Colonic mucosa (tissue), 4 donors: ENCODE measurements around the gene IQSEC1. TPM values are rescaled to one million over a fixed set of nuclear protein-coding genes. Genes with fewer than 3 reads are reported as not detected.

Experiments used
- DNase-seq: peaks from one replicate; pipeline ENCODE4 v3.0.0-alpha.2; 2020
- H3K27ac ChIP-seq: fragments of 200-600 bp; one replicate; pipeline ENCODE4 v1.8.0; 2021
- H3K27me3 ChIP-seq: fragments of 200-600 bp; one replicate; pipeline ENCODE4 v1.8.0; 2021
- H3K36me3 ChIP-seq: fragments of 200-600 bp; one replicate; pipeline ENCODE4 v1.8.0; 2021
- H3K4me1 ChIP-seq: fragments of 200-600 bp; one replicate; pipeline ENCODE4 v1.8.0; 2021; ENCODE audit warnings: mild to moderate bottlenecking
- H3K4me3 ChIP-seq: fragments of 200-600 bp; one replicate; pipeline ENCODE4 v1.8.0; 2021
- H3K9ac ChIP-seq, 2 donors: one replicate each; pipeline ENCODE4 v1.7.0; 2013; ENCODE audit warnings: control low read depth in 2 of 2, low read depth in 2 of 2, low read length in 2 of 2
- H3K9me3 ChIP-seq: fragments of 200-600 bp; one replicate; pipeline ENCODE4 v1.8.0; 2021
- intact Hi-C: fragments of 100-400 bp; cut with DNase I; formaldehyde crosslinking; loops from one replicate; pipeline ENCODE4 v1.14.1; 2022
- total RNA-seq, 2 donors: library from RNA; stranded (reverse); fragmentation: NEBNext Ultra II Directional in 1 of 2; extraction: Animal tissue kit (Norgen Biotek cat#: 25700) in 1 of 2; gene quantifications; one replicate each; pipeline ENCODE4 v1.2.1, GENCODE V29; 2021
- TF ChIP-seq, protein P1 (sequence below): fragments of 200-600 bp; IDR thresholded peaks from one replicate; pipeline ENCODE4 v1.8.0; 2022; ENCODE audit warnings: antibody characterized with exemption, mild to moderate bottlenecking
- donor health status: healthy.
- donor health status: DM: no; HTN: no; CAD: no.
- donor health status: DM: no; HTN: no; CAD: no.

IQSEC1 gene
- total RNA-seq, 2 donors from 2014 or later = 14.8 to 19.2 TPM

DNA sequence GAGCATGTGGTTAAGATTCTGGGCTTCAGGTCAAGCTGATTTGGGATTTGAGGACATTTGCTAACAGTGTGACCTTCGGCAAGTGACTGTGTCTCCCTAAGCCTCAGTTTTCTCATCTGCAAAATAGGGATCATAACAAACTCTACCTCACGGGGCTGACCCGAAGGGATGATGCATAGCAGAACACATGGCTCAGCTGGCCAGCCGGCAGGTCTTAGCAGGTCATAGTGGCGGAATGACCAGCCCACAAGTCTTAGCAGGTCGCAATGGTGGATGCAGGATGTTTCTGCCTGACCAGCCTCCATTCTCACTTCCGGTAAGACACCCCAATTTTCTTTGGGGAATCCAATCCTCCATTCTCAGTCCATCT is 63.3 kb downstream of the IQSEC1 start:
- H3K4me3 ChIP-seq = no peak overlapping the region
- peak overlapping the region; percentile 32 for H3K27ac ChIP-seq
- DNase-seq = no peak
- peak overlapping the region in 1 of 2 donors; percentile 43 for H3K9ac ChIP-seq
- H3K4me1 ChIP-seq = peaks cover 10% of the 10 kb centered on the region
- TF ChIP-seq, protein P1, sequence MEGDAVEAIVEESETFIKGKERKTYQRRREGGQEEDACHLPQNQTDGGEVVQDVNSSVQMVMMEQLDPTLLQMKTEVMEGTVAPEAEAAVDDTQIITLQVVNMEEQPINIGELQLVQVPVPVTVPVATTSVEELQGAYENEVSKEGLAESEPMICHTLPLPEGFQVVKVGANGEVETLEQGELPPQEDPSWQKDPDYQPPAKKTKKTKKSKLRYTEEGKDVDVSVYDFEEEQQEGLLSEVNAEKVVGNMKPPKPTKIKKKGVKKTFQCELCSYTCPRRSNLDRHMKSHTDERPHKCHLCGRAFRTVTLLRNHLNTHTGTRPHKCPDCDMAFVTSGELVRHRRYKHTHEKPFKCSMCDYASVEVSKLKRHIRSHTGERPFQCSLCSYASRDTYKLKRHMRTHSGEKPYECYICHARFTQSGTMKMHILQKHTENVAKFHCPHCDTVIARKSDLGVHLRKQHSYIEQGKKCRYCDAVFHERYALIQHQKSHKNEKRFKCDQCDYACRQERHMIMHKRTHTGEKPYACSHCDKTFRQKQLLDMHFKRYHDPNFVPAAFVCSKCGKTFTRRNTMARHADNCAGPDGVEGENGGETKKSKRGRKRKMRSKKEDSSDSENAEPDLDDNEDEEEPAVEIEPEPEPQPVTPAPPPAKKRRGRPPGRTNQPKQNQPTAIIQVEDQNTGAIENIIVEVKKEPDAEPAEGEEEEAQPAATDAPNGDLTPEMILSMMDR = no peak
- H3K36me3 ChIP-seq = no peaks in the 10 kb centered on the region
- no peaks in the 10 kb centered on the region for H3K27me3 ChIP-seq
- intact Hi-C loops = no loop called here
- no peaks in the 10 kb centered on the region for H3K9me3 ChIP-seq

DNA sequence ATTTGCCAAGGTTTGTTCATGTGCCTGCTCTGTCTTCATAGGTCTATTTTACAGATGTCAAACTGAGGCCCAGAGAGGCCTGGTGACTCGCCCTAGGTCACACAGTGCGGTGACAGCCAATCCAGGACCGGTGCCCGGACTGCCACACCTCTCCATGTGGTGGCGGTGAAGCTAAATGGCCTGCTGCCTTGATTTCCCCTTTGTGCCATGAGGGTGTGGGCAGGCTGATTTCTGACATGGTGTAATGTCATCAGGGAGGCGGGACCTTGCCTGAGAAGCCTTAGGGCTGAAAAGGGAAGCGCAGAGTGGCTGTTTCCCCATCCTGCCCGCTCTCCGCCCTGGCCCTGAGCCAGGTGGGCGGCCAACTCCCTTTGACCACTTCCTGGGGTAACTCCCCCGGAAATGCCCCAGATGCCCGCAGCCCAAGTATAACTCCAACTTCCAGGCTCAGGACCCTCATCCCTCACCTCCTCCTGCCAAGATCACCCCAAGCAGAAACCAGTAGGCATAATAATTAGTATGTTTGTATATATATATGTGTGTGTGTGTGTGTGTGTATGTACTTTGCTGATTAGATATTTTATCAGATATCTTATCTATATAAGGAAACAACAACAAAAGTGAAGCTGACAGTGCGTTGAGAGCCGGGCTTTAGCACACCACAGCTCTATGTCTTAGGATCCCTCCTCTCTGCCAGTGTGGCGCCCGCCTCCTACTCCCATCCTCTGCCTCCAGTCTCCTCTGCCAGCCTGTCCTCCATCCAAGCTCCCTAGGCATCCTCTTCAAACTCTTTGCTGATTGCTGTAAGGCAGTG is 63.9 kb downstream of the IQSEC1 start:
- no peak overlapping the region for H3K4me3 ChIP-seq
- no peaks in the 10 kb centered on the region for H3K27me3 ChIP-seq
- peaks cover 10% of the 10 kb centered on the region for H3K4me1 ChIP-seq
- DNase-seq = peak; percentile 73
- H3K9ac ChIP-seq = peak overlapping the region in 1 of 2 donors; percentile 43
- intact Hi-C loops = no loop called here
- TF ChIP-seq, protein P1 = no peak
- H3K27ac ChIP-seq = peak overlapping the region; percentile 47
- H3K9me3 ChIP-seq = no peaks in the 10 kb centered on the region
- H3K36me3 ChIP-seq = no peaks in the 10 kb centered on the region

DNA sequence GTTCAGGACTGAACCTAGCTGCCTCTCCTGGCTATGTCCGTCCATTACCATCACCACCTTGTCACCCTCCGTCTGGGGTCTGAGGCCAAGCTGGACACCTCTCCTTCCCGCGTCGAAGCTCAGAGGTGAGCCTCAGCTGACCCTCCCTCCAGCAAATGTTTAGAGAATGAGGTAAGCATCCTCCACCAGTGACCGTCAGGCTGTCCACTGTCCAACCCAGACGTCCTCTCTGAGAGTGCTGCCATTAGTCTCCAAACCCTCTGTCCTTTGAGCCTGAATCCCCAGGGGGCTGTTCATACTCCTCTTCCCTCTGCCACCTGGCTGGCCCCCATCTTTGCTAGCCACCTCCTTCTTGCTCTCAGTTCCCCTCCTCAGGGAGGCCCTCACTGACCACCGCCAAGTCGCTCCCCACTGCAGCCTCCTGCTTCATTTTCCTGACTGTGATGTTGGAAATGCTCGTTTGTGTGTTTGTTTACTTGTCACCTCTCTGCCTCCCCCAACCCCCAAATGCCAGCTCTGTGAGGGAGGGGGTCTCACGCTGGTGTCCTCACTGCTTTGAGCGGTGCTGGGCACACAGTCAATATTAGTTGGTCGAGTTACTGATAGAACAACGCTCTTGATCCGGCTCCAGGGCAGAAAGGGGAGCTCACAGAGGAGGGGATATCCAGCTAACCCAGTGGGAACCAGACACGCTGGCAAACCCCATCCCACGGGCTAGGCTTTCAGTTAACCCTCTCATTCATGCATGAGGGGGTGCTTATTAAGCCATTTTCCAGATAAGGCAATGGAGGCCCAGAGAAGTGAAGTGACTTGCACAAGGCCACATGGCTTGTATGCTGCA is 64.9 kb downstream of the IQSEC1 start:
- Histone ChIP-seq H3K36me3 (no peaks in the 10 kb centered on the region), H3K9ac (peak overlapping the region in 1 of 2 donors; percentile 43), H3K9me3 (no peaks in the 10 kb centered on the region), H3K27me3 (no peaks in the 10 kb centered on the region), H3K27ac (no peak overlapping the region), H3K4me3 (no peak overlapping the region), H3K4me1 (peaks cover 10% of the 10 kb centered on the region)
- TF ChIP-seq, protein P1 = no peak
- intact Hi-C loops = no loop called here
- no peak for DNase-seq

DNA sequence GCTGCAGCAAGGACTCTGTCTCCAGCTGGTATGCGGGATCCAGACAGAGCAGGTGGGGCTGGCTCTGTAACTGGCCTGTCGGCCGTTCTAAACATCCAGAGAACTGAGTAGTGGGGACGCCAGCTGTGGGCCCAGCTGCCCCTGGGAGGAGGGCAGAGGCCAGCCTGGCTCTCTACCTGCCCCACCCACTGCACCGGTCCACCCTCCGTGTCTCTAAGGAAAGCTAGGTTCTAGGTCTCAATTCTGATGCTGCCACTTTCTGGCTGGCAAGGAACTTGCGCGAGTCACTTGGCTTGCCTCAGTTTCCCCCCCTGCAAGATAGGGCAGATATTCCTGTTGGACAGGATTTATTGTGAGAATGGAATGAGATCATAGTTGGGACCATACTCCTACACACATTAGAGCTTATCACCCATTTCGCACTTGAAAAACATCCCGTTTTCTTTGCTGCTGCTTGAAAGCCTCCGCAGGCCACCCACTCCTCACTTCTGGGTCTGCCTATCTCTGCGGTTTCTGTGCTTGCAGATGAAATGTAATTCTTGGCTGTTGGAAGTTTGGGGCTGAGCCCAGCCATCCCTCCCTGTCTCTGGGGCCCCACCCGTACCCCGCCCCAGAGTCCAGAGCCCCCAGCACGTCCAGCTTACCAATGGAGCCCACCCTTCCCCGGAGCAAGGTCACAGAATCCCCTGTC is 65.8 kb downstream of the IQSEC1 start:
- H3K9me3 ChIP-seq = no peaks in the 10 kb centered on the region
- no peak overlapping the region for H3K9ac ChIP-seq
- H3K4me3 ChIP-seq = no peak overlapping the region
- TF ChIP-seq, protein P1 = no peak
- no peaks in the 10 kb centered on the region for H3K27me3 ChIP-seq
- intact Hi-C loops = no loop called here
- no peak for DNase-seq
- H3K4me1 ChIP-seq = peaks cover 10% of the 10 kb centered on the region
- no peaks in the 10 kb centered on the region for H3K36me3 ChIP-seq
- H3K27ac ChIP-seq = no peak overlapping the region
